ENCODE results near the gene MUC12.
"Not testable (repeated sequence)": the region's sequence is repeated elsewhere in the genome, so short reads cannot be mapped to it uniquely, and the experiment has no call there.

The MUC12 gene

DNA sequence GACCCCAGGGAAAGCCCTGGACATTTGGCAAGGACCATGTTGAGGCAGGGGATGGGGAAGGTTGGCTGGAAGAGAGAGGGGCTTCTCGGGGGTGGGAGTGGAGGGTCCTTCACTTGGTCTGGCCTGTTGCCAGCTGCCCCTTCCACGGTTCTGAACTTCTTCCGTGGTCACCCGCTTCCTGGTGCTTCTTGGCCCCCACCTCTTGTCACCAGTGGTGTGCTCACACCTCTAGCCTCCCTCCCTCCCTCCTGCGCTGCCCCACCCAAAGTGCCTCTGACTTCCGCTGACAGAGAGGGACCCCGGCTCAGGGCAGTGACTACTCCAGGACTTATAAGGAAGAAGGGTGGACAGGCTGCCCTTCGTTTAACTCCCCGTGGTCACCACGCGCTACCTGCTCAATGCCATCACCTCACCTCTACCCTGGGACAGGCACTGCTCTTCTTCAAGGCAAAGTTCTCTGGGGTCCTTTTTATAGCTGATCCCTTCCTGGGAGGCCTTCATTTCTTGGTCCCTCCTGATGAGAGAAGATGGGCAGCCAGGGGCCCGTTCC is at the start of gene MUC12:
Gene MUC12, plus strand, starts transcription at position 500 of the 550 bp plus-strand sequence. CDS start 58 bp downstream, outside the sequence.
- H3K9me3 Mint-ChIP-seq, result peaks cover 3 to 4% of the 10 kb centered on the region in 2 donors
- H3K27me3 Mint-ChIP-seq, result peaks cover 68 to 79% of the 10 kb centered on the region in 2 donors
- H3K4me1 Mint-ChIP-seq, result peaks cover 15 to 18% of the 10 kb centered on the region in 2 donors
- peaks cover 1 to 2% of the 10 kb centered on the region in 2 donors for H3K36me3 Mint-ChIP-seq
- ATAC-seq (replicated peaks) (no peak), DNase-seq (no peak)
- no peak within 1 kb of the TSS for H3K4me3 Mint-ChIP-seq
- no peak within 1 kb of the TSS for H3K27ac Mint-ChIP-seq

GRCh38 chr7:100919779-100920437 is 49.5 kb upstream of the MUC12 start:
- H3K4me1 Mint-ChIP-seq, result not testable (repeated sequence)
- peaks cover 17 to 39% of the 10 kb centered on the region in 2 donors for H3K27me3 Mint-ChIP-seq

DNA sequence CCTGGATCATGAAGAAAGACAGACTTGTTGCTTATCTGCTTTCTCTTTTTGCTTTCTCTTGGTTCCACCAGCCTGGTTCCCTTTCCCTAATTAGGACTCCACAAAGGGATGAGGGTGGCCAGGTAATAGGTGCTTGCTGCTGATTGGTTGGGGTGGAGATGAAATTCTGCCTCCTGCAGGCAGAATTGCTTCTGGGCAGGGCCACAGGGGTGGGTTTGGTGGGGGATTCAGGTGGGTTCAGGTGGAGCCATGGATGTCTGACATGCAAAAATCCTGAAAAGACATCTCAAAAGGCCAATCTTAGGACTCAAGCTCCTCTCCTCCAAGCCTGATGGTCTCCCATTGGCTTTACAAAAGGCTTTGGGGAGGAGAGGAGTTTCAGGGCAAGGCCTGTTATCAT is 48.3 kb upstream of the MUC12 start:
- Mint-ChIP-seq H3K27ac (no peak overlapping the region), H3K9me3 (no peaks in the 10 kb centered on the region), H3K4me3 (no peak overlapping the region), H3K36me3 (no peaks in the 10 kb centered on the region), H3K27me3 (peaks cover 13 to 36% of the 10 kb centered on the region in 2 donors), H3K4me1 (peaks cover 0 to 5% of the 10 kb centered on the region in 2 donors)
- DNase-seq (no peak), ATAC-seq (replicated peaks) (no peak)

More at GRCh38 chr7:100919779-100920437, 49.5 kb upstream of the MUC12 start:
- not testable (repeated sequence) for H3K27ac Mint-ChIP-seq; H3K4me3 Mint-ChIP-seq; H3K9me3 Mint-ChIP-seq; H3K36me3 Mint-ChIP-seq; DNase-seq; ATAC-seq (replicated peaks)

DNA sequence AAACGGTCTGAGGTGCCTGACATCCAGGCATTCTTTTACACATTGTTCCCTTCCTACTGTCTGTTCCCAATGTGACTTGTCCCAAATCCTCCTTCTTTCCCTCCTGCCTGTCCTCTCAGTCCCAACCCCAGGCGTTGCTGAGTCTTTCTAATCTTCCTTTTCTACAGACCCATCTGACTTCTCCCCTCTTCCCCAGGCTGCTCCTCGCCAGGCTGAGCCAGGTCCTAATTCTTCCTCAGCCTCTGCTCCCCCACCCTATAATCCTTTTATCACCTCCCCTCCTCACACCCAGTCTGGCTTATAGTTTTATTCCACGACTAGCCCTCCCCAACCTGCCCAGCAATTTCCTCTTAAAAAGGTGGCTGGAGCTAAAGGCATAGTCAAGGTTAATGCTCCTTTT is 45.7 kb upstream of the MUC12 start:
- not testable (repeated sequence) for H3K4me1 Mint-ChIP-seq; H3K27ac Mint-ChIP-seq; H3K4me3 Mint-ChIP-seq; H3K9me3 Mint-ChIP-seq; DNase-seq; H3K36me3 Mint-ChIP-seq; ATAC-seq (replicated peaks)
- H3K27me3 Mint-ChIP-seq, result peaks cover 0 to 28% of the 10 kb centered on the region in 2 donors

GRCh38 chr7:100929808-100930174 is 39.6 kb upstream of the MUC12 start:
- ATAC-seq (replicated peaks) (no peak), DNase-seq (no peak)
- H3K4me1 Mint-ChIP-seq, result peaks cover 0 to 3% of the 10 kb centered on the region in 2 donors
- peaks cover 1 to 4% of the 10 kb centered on the region in 2 donors for H3K36me3 Mint-ChIP-seq
- H3K9me3 Mint-ChIP-seq, result peaks cover 5 to 10% of the 10 kb centered on the region in 2 donors
- no peak overlapping the region for H3K4me3 Mint-ChIP-seq
- H3K27ac Mint-ChIP-seq, result no peak overlapping the region
- H3K27me3 Mint-ChIP-seq, result peaks cover 18 to 25% of the 10 kb centered on the region in 2 donors

DNA sequence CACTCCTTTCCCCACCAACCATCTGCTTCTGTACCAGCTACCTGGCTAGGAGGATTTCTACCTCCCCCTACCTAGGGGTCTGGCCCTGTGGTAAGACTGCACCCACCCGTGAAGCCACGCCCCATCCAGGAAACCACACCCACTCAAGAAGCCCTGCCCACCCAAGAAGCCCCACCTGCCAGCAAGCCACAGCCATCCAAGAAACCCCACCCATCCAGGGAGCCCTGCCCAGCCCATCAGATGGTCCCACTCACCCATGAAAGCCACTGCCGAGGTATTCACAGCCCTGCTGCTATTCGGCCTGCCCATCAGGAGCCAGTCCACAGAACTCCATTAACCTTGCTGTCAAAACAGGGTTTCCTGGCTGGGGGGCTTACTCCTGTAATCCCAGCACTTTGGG is 35.6 kb upstream of the MUC12 start:
- H3K27ac Mint-ChIP-seq, result no peak overlapping the region
- H3K4me3 Mint-ChIP-seq, result no peak overlapping the region
- ATAC-seq (replicated peaks) (no peak), DNase-seq (no peak)
- peaks cover 5 to 12% of the 10 kb centered on the region in 2 donors for H3K9me3 Mint-ChIP-seq
- H3K27me3 Mint-ChIP-seq, result peaks cover 22 to 31% of the 10 kb centered on the region in 2 donors
- H3K4me1 Mint-ChIP-seq, result peaks cover 0 to 3% of the 10 kb centered on the region in 2 donors
- H3K36me3 Mint-ChIP-seq, result peaks cover 1 to 4% of the 10 kb centered on the region in 2 donors

DNA sequence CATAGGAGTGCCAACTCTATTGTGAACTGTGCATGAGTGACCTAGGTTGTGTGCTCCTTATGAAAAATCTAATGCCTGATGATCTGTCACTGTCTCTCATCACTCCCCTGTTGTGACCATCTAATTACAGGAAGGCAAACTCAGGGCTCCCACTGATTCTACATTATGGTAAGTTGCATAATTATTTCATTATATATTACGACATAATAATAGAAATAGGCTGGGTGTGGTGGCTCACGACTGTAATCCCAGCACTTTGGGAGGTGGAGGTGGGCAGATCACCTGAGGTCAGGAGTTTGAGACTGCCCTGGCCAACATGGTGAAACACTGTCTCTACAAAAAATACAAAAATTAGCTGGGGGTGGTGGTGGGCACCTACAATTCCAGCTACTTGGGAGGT is 34.0 kb upstream of the MUC12 start:
- not testable (repeated sequence) for ATAC-seq (replicated peaks); H3K27ac Mint-ChIP-seq; H3K4me1 Mint-ChIP-seq; H3K36me3 Mint-ChIP-seq; DNase-seq; H3K4me3 Mint-ChIP-seq
- peaks cover 22 to 31% of the 10 kb centered on the region in 2 donors for H3K27me3 Mint-ChIP-seq
- H3K9me3 Mint-ChIP-seq, result peaks cover 5 to 17% of the 10 kb centered on the region in 2 donors

DNA sequence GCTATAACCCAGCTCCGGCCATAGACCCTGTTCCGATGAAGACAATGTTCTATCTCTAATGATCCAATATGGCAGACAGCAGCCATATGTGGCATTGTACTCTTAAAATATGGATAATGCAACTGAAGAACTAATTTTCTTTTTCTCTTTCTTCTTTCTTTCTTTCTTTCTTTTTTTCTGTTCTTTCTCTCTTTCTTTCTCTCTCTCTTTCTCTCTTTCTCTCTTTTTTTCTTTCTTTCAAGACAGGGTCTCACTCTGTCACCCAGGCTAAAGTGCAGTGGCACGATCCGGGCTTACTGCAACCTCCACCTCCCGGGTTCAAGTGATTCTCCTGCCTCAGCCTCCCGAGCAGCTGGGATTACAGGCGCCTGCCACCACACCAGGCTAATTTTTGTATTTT is 33.2 kb upstream of the MUC12 start:
- Mint-ChIP-seq H3K9me3 (peaks cover 5 to 17% of the 10 kb centered on the region in 2 donors), H3K27me3 (peaks cover 17 to 25% of the 10 kb centered on the region in 2 donors)
- not testable (repeated sequence) for H3K27ac Mint-ChIP-seq; H3K4me3 Mint-ChIP-seq; H3K4me1 Mint-ChIP-seq; H3K36me3 Mint-ChIP-seq; DNase-seq; ATAC-seq (replicated peaks)

- Mint-ChIP-seq H3K27ac (no peak overlapping the region), H3K4me1 (peaks cover 0 to 2% of the 10 kb centered on the region in 2 donors), H3K4me3 (no peak overlapping the region), H3K9me3 (peaks cover 0 to 12% of the 10 kb centered on the region in 2 donors), H3K27me3 (peaks cover 36% of the 10 kb centered on the region in 2 donors), H3K36me3 (peaks cover 2 to 4% of the 10 kb centered on the region in 2 donors)
- no peak for ATAC-seq (replicated peaks)
- no peak for DNase-seq
Measured at GRCh38 chr7:100942045-100942774, 27.2 kb upstream of the MUC12 start.

DNA sequence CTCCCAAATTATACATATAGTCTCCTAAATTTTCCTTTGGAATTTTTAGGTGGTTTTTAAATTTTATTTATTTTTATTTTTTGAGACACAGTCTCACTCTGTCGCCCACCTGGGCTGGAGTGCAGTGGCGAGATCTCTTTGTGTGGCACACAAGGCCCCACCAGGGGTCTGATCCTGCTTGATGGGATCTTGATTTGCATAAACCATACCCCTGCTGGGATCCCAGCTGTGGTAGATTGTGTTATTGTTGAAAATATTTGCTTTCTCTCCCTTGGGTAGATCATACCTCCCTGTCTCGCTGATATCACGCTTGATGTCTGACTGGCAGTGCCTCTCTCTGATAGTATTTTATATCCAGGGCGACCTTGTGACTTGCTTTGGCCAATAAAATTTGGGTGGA is 25.7 kb upstream of the MUC12 start:
- DNase-seq (no peak), ATAC-seq (replicated peaks) (no peak)
- Mint-ChIP-seq H3K4me1 (peaks cover 0 to 2% of the 10 kb centered on the region in 2 donors), H3K36me3 (peaks cover 2 to 4% of the 10 kb centered on the region in 2 donors), H3K4me3 (no peak overlapping the region), H3K27me3 (peaks cover 36 to 37% of the 10 kb centered on the region in 2 donors), H3K27ac (no peak overlapping the region), H3K9me3 (peaks cover 0 to 12% of the 10 kb centered on the region in 2 donors)

GRCh38 chr7:100944138-100944537 is 25.2 kb upstream of the MUC12 start:
- Mint-ChIP-seq H3K36me3 (peaks cover 2 to 4% of the 10 kb centered on the region in 2 donors), H3K4me1 (peaks cover 0 to 2% of the 10 kb centered on the region in 2 donors), H3K27ac (no peak overlapping the region), H3K9me3 (peaks cover 0 to 11% of the 10 kb centered on the region in 2 donors), H3K27me3 (peaks cover 40 to 41% of the 10 kb centered on the region in 2 donors), H3K4me3 (no peak overlapping the region)
- ATAC-seq (replicated peaks), result no peak
- no peak for DNase-seq

DNA sequence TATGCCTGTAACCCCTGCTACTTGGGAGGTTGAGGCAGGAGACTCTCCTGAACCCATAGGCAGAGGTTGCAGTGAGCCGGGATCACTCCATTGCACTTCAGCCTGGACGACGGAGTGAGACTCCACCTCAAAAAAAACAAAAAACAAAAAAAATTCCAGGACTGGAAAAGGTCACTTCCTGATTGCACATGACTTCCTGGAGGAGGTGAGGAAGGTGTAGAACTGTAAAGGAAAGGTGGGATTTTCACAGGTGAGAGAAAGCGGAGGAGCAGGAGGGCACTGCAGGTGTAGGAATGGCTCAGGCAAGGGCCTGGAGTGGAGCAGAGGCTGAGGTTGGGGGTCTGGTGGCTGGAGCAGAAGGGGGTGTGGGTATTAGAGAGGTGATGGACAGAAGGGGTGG is 23.3 kb upstream of the MUC12 start:
- Mint-ChIP-seq H3K27me3 (peaks cover 50 to 51% of the 10 kb centered on the region in 2 donors), H3K4me3 (no peak overlapping the region), H3K36me3 (peaks cover 2 to 4% of the 10 kb centered on the region in 2 donors), H3K4me1 (peaks cover 0 to 2% of the 10 kb centered on the region in 2 donors), H3K27ac (no peak overlapping the region), H3K9me3 (peaks cover 0 to 7% of the 10 kb centered on the region in 2 donors)
- ATAC-seq (replicated peaks) (no peak), DNase-seq (no peak)

GRCh38 chr7:100946766-100947365 is 22.5 kb upstream of the MUC12 start:
- Mint-ChIP-seq H3K9me3 (peaks cover 0 to 7% of the 10 kb centered on the region in 2 donors), H3K4me1 (peaks cover 0 to 2% of the 10 kb centered on the region in 2 donors), H3K4me3 (no peak overlapping the region), H3K36me3 (peaks cover 2 to 4% of the 10 kb centered on the region in 2 donors), H3K27me3 (peaks cover 50 to 51% of the 10 kb centered on the region in 2 donors), H3K27ac (no peak overlapping the region)
- DNase-seq (no peak), ATAC-seq (replicated peaks) (no peak)

DNA sequence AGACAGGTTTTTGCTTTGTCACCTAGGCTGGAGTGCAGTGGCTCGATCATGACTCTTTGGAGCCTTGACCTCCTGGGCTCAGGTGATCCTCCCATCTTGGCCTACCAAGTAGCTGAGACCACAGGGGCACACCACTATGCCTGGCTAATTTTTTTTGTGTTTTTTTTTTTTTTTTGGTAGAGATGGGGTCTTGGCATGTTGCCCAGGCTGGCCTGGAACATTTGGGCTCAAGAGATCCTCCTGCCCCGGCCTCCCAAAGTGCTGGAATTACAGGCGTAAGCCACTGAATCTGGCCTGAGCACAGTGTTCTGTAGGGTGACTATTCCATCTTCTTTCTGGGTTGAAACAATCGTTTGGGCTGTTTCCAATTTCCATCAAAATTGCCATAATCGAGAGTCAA is 21.6 kb upstream of the MUC12 start:
- peaks cover 43 to 46% of the 10 kb centered on the region in 2 donors for H3K27me3 Mint-ChIP-seq
- no peak overlapping the region for H3K4me3 Mint-ChIP-seq
- H3K9me3 Mint-ChIP-seq, result peaks cover 0 to 7% of the 10 kb centered on the region in 2 donors
- no peak overlapping the region for H3K27ac Mint-ChIP-seq
- peaks cover 2 to 4% of the 10 kb centered on the region in 2 donors for H3K36me3 Mint-ChIP-seq
- no peaks in the 10 kb centered on the region for H3K4me1 Mint-ChIP-seq
- DNase-seq (no peak), ATAC-seq (replicated peaks) (no peak)

All from stimulated activated naive B cell treated with anti-CD40 and anti-IgM and Interleukin-4, amounts not matched to agents 10 μg/mL and 1 μg/mL and 100 μg/mL, for 72 hours (primary cell).